ENCODE measurements around the gene LRP1-AS. TPM values are rescaled to one million over a fixed set of nuclear protein-coding genes. Genes with fewer than 3 reads are reported as not detected.

The LRP1-AS gene
- total and polyA plus RNA-seq, 10 of the 15 experiments (the other 5 are each of a cell fraction or from before 2014, with no cell fraction given) = not detected

- TF ChIP-seq SUZ12 (IDR thresholded peaks at IDR 0.05; ENCODE audit: unreplicated experiment) (no peak), IRF4 (IDR thresholded peaks at IDR 0.05; ENCODE audit: low read depth, low read length) (no peak), ETV6 (conservative IDR thresholded peaks at IDR 0.05 in 1 of 2, IDR thresholded peaks at IDR 0.05 in 1 of 2; ENCODE audit: borderline replicate concordance in 1 of 2, low read depth in 1 of 2) (no peak), CREB1 (IDR thresholded peaks at IDR 0.05; ENCODE audit: low read depth) (no peak)
These were observed 2.0 kb upstream of the LRP1-AS start (continued) for GRCh38 chr12:57149245-57149900.

- no peak for TF ChIP-seq DPF2 (IDR thresholded peaks at IDR 0.05)
- no peak for TF ChIP-seq ZNF274 (IDR thresholded peaks at IDR 0.05; ENCODE audit: insufficient read depth, insufficient read length)
- Histone ChIP-seq H3K79me2 (ENCODE audit: control insufficient read depth, insufficient read depth, low read length) (no peaks in the 10 kb centered on the region), H2AFZ (ENCODE audit: control insufficient read depth, low read depth, low read length) (no peak overlapping the region), H3K36me3 (ENCODE audit: control insufficient read depth in 2 of 2, insufficient read depth in 2 of 2, low read length in 1 of 2) (no peaks in the 10 kb centered on the region), H3K4me3 (no peak overlapping the region), H3K27me3 (replicated peaks in 1 of 2; ENCODE audit: control insufficient read depth in 2 of 2, insufficient read depth in 2 of 2, low read length in 1 of 2) (peaks cover 0 to 3% of the 10 kb centered on the region in 2 experiments; a peak in 2 of 4 replicates), H3K9me3 (replicated peaks; ENCODE audit: control insufficient read depth, insufficient read depth, low read length) (no peaks in the 10 kb centered on the region), H3K4me1 (ENCODE audit: control insufficient read depth, insufficient read depth, low read length) (no peaks in the 10 kb centered on the region), H3K4me2 (ENCODE audit: control insufficient read depth, insufficient read depth) (no peak overlapping the region), H3K9ac (ENCODE audit: control insufficient read depth, insufficient read depth, low read length) (no peak overlapping the region), H3K27ac (ENCODE audit: control insufficient read depth, insufficient read depth) (no peak overlapping the region), H4K20me1 (ENCODE audit: control insufficient read depth, insufficient read depth) (no peaks in the 10 kb centered on the region)
- CTCF ChIA-PET = interaction anchor here (1.0 to 2.8 kb wide), 4 partner anchors 22 to 33 kb away, joined by 3 to 10 read pairs (median 6); no protein-coding TSS in a partner anchor
- WGBS (ENCODE audit: insufficient coverage, insufficient replicate concordance, low lambda C conversion rate, missing lambda C conversion rate) = 47% methylated on average over 4 of the region's 4 CpGs
- intact Hi-C loops (cut with micrococcal nuclease; ENCODE audit: unreplicated experiment) = no loop called here
- no peak for FAIRE-seq
- in situ Hi-C loops (cut with MboI) = no loop called here
- SMC1A ChIA-PET (ENCODE audit: uncharacterized antibody, unreplicated experiment) = no interaction called here
- RAD21 ChIA-PET (ENCODE audit: unreplicated experiment) = interaction anchor here (0.7 kb wide), 1 partner anchor 620 kb away, joined by 4 read pairs; no protein-coding TSS in a partner anchor
- no peak for DNase-seq (ENCODE audit: low read depth, low spot score)
- POLR2A ChIA-PET = interaction anchor here (0.7 kb wide), 1 partner anchor 40 kb away, joined by 3 read pairs; no protein-coding TSS in a partner anchor
- no peak for ATAC-seq
- BruUV-seq (replicated peaks) = no TSS peak
These were observed 1.2 kb upstream of the LRP1-AS start for GRCh38 chr12:57148469-57149244.

Measured in GM12878 (cell line).